AG04449 (cell line): ENCODE measurements around the gene MYLK4.

ENCODE experiments used
- CTCF ChIA-PET: fragments of 350-600 bp; formaldehyde crosslinking; extraction: SDS; loops from one replicate; lab custom pipeline; 2021; ENCODE audit warnings: antibody characterized with exemption; lab: Yijun Ruan, JAX
- POLR2A ChIA-PET: fragments of 400-600, 350-600 bp; formaldehyde crosslinking; extraction: SDS; loops from one replicate; lab custom pipeline; 2020; ENCODE audit warnings: antibody characterized with exemption, inconsistent platforms; lab: Yijun Ruan, JAX
- DNase-seq: peaks from one replicate; pipeline ENCODE4 v3.0.0-alpha.2; 2010; ENCODE audit warnings: low read depth, low spot score
- H3K4me3 ChIP-seq: 2 replicates; pipeline ENCODE4 v1.5.1; 2011; ENCODE audit warnings: low read depth, mild to moderate bottlenecking, control low read depth, low read length
- CTCF ChIP-seq: IDR thresholded peaks from one replicate; pipeline ENCODE4 v1.5.1; 2011; ENCODE audit warnings: mild to moderate bottlenecking, moderate library complexity, low read length, control low read depth, inconsistent platforms; ENCODE audit not compliant: insufficient read depth; ENCODE audit errors: missing control alignments

Gene MYLK4

GRCh38 chr6:2750832-2751231, at the start of gene MYLK4:
Gene MYLK4 (minus strand): TSS chr6:2750922. CDS start chr6:2749294, 1,628 bp downstream.
- H3K4me3 ChIP-seq, result no peak within 1 kb of the TSS
- ChIA-PET CTCF (interaction anchor here (0.6 to 10.7 kb wide), 33 partner anchors 7 to 1188 kb away, joined by 3 to 189 read pairs (median 4); partner anchors contain the start of gene WRNIP1), POLR2A (no interaction called here)
- TF ChIP-seq CTCF, result no peak
- DNase-seq, result no peak

- POLR2A ChIA-PET, result no interaction called here
- CTCF ChIA-PET, result interaction anchor here (0.5 to 1.7 kb wide), 4 partner anchors 9 to 132 kb away, joined by 3 to 12 read pairs (median 4); partner anchors contain the start of gene SERPINB1
- no peak for DNase-seq
- H3K4me3 ChIP-seq, result no peak overlapping the region
- no peak for TF ChIP-seq CTCF
These were observed 49.3 kb upstream of the MYLK4 start for GRCh38 chr6:2799936-2800527.

- ChIA-PET POLR2A (interaction anchor here (0.6 kb wide), 1 partner anchor 14 kb away, joined by 5 read pairs; no protein-coding TSS in a partner anchor), CTCF (interaction anchor here (1.1 to 1.2 kb wide), 3 partner anchors 10 to 47 kb away, joined by 3 to 5 read pairs (median 5); no protein-coding TSS in a partner anchor)
- no peak overlapping the region for H3K4me3 ChIP-seq
- TF ChIP-seq CTCF, result no peak
- DNase-seq, result no peak
These were observed 47.9 kb upstream of the MYLK4 start for GRCh38 chr6:2798586-2799134.

- POLR2A ChIA-PET, result no interaction called here
- no peak overlapping the region for H3K4me3 ChIP-seq
- no peak for TF ChIP-seq CTCF
These were observed 46.9 kb upstream of the MYLK4 start for GRCh38 chr6:2797564-2798031.

GRCh38 chr6:2796861-2797260, 46.1 kb upstream of the MYLK4 start:
- CTCF ChIA-PET, result interaction anchor here (1.0 to 1.8 kb wide), 3 partner anchors 43 to 133 kb away, joined by 3 to 5 read pairs (median 3); no protein-coding TSS in a partner anchor
- no peak for DNase-seq
- H3K4me3 ChIP-seq, result no peak overlapping the region
- TF ChIP-seq CTCF, result no peak
- POLR2A ChIA-PET, result no interaction called here

More at GRCh38 chr6:2797564-2798031, 46.9 kb upstream of the MYLK4 start:
- DNase-seq, result no peak
- CTCF ChIA-PET, result interaction anchor here (1.0 to 1.2 kb wide), 5 partner anchors 9 to 133 kb away, joined by 3 to 5 read pairs (median 3); no protein-coding TSS in a partner anchor

- POLR2A ChIA-PET, result no interaction called here
- H3K4me3 ChIP-seq, result no peak overlapping the region
- CTCF ChIA-PET, result interaction anchor here (1.1 to 1.8 kb wide), 2 partner anchors 43 to 50 kb away, joined by 5 read pairs; no protein-coding TSS in a partner anchor
- no peak for TF ChIP-seq CTCF
- DNase-seq, result no peak
These were observed 45.2 kb upstream of the MYLK4 start for GRCh38 chr6:2795956-2796355.
